ENCODE results near the gene TMEM39A. TPM values are rescaled to one million over a fixed set of nuclear protein-coding genes. Genes with fewer than 3 reads are reported as not detected.

The TMEM39A gene
- total RNA-seq, 4 donors from 2014 or later = 54.7 to 60.2 (median 56.9) TPM

DNA sequence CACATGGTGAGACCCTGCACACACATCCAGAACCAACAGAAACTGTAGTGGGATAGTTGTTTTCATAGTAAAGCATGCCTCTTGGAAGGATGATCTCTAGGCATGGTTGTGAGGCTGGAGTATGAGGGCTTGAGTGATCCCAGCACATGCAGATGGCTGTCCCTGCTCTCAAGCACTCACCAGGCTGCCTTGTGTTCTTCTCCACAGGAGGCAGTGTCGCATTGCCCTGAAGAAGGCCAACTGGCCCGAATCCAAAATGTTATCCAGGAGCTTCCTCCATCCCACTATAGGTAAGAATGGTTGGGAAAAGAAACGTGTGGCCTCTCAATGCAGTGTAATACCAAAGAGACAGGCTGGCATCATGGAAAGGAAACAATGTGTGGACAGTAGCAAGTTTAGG is 82.7 kb downstream of the TMEM39A start:
- ATAC-seq (ENCODE audit: low FRiP score) = no peak
- TF ChIP-seq, protein P1, sequence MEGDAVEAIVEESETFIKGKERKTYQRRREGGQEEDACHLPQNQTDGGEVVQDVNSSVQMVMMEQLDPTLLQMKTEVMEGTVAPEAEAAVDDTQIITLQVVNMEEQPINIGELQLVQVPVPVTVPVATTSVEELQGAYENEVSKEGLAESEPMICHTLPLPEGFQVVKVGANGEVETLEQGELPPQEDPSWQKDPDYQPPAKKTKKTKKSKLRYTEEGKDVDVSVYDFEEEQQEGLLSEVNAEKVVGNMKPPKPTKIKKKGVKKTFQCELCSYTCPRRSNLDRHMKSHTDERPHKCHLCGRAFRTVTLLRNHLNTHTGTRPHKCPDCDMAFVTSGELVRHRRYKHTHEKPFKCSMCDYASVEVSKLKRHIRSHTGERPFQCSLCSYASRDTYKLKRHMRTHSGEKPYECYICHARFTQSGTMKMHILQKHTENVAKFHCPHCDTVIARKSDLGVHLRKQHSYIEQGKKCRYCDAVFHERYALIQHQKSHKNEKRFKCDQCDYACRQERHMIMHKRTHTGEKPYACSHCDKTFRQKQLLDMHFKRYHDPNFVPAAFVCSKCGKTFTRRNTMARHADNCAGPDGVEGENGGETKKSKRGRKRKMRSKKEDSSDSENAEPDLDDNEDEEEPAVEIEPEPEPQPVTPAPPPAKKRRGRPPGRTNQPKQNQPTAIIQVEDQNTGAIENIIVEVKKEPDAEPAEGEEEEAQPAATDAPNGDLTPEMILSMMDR (IDR thresholded peaks at IDR 0.05) = no peak
- DNase-seq (ENCODE audit: low spot score) = no peak

Other genes starting within 250 kb of the TMEM39A start
- gene B4GALT4, start 222.7 kb downstream of the TMEM39A start, total RNA-seq = 10 to 100 TPM; 18.8 to 33.4 (median 25.9) TPM
- gene ARHGAP31, start 169.2 kb downstream of the TMEM39A start, total RNA-seq = 10 to 100 TPM; 14.4 to 61.2 (median 36.6) TPM
- 10 to 100 TPM; 15.0 to 28.2 (median 17.7) TPM for gene POGLUT1, start 5.3 kb upstream of the TMEM39A start, total RNA-seq
- 10 to 100 TPM; 23.7 to 55.5 (median 42.1) TPM for gene TIMMDC1, start 34.9 kb upstream of the TMEM39A start, total RNA-seq
- under 1 TPM in 3 of 4 donors, not detected in 1; 0.50 to 0.96 (median 0.93) TPM for gene CD80, start 96.0 kb upstream of the TMEM39A start, total RNA-seq
- 10 to 100 TPM in 2 of 4 donors, 1 to 10 TPM in 2; 7.4 to 19.9 (median 11.8) TPM for gene ADPRH, start 115.9 kb upstream of the TMEM39A start, total RNA-seq
- 10 to 100 TPM in 1 of 4 donors, 1 to 10 TPM in 3; 3.3 to 12.8 (median 7.3) TPM for gene PLA1A, start 134.3 kb upstream of the TMEM39A start, total RNA-seq
- gene POPDC2, start 197.0 kb upstream of the TMEM39A start, total RNA-seq = 1 to 10 TPM; 1.3 to 7.1 (median 1.9) TPM
- gene COX17, start 213.8 kb upstream of the TMEM39A start, total RNA-seq = 10 to 100 TPM; 22.1 to 45.7 (median 31.6) TPM
- 1 to 10 TPM; 2.2 to 4.7 (median 3.4) TPM for gene CFAP91, start 239.4 kb upstream of the TMEM39A start, total RNA-seq

Data from omental fat pad (tissue), 4 donors.